Lung (tissue), 12 donors: Measurements from ENCODE around the gene ATP2B2. TPM values are rescaled to one million over a fixed set of nuclear protein-coding genes. Genes with fewer than 3 reads are reported as not detected.

ENCODE experiments used
- ATAC-seq: fragments of 200-7000 bp; cut with Tn5 transposase; one replicate; pipeline ENCODE4 v1.9.1; 2020; ENCODE audit warnings: moderate number of reproducible peaks; ENCODE audit not compliant: insufficient read depth, low FRiP score
- DNase-seq, 3 donors: peaks; one replicate each; pipeline ENCODE4 v3.0.0-alpha.2; 2013 to 2017
- H3K27ac ChIP-seq, 2 donors: one replicate each; pipeline ENCODE4 v1.5.1; 2013; ENCODE audit warnings: mild to moderate bottlenecking in 2 of 2, moderate library complexity in 2 of 2, control low read depth in 1 of 2, inconsistent platforms in 1 of 2, low read depth in 1 of 2, low read length in 1 of 2
- H3K27me3 ChIP-seq, 3 donors: one replicate each; pipeline ENCODE4 v1.5.1; 2013; ENCODE audit warnings: low read length in 2 of 3; ENCODE audit not compliant: control insufficient read depth in 3 of 3, insufficient read depth in 3 of 3
- H3K36me3 ChIP-seq, 4 donors: one replicate each; pipeline ENCODE4 v1.5.1; 2013; ENCODE audit warnings: low read length in 4 of 4, mild to moderate bottlenecking in 1 of 4, moderate library complexity in 1 of 4; ENCODE audit not compliant: control insufficient read depth in 4 of 4, insufficient read depth in 4 of 4
- H3K4me1 ChIP-seq, 5 donors: one replicate each; pipeline ENCODE4 v1.5.1; 2013; ENCODE audit warnings: low read length in 5 of 5, mild to moderate bottlenecking in 2 of 5, moderate library complexity in 1 of 5; ENCODE audit not compliant: control insufficient read depth in 5 of 5, insufficient read depth in 5 of 5
- H3K4me3 ChIP-seq: one replicate; pipeline ENCODE4 v1.5.1; 2013; ENCODE audit warnings: mild to moderate bottlenecking, control low read depth, moderate library complexity
- H3K9ac ChIP-seq, 2 donors: one replicate each; pipeline ENCODE4 v1.5.1; 2013; ENCODE audit warnings: low read length in 2 of 2, control low read depth in 1 of 2; ENCODE audit not compliant: insufficient read depth in 1 of 2
- H3K9me3 ChIP-seq, 4 donors: one replicate each; pipeline ENCODE4 v1.5.1; 2013; ENCODE audit warnings: low read length in 3 of 4, mild to moderate bottlenecking in 1 of 4, moderate library complexity in 1 of 4; ENCODE audit not compliant: control insufficient read depth in 4 of 4, insufficient read depth in 3 of 4
- CTCF ChIP-seq: IDR thresholded peaks from 2 replicates; pipeline ENCODE4 v1.5.1; 2012; ENCODE audit warnings: mild to moderate bottlenecking; ENCODE audit errors: control extremely low read depth, extremely low read depth
- WGBS, 2 donors: extraction: QIAGEN DNeasy Blood & Tissue Kit; methylation state at CpG; one replicate each; pipeline ENCODE4 v1.1.7; 2013; 5-methylcytosine and 5-hydroxymethylcytosine counted together
- polyA plus RNA-seq, 2 donors: library from polyadenylated mRNA; stranded (reverse); fragments of 200-250 nt; gene quantifications; one replicate each; pipeline ENCODE4 v1.2.1, GENCODE V29; 2013
- total RNA-seq, 2 donors: library from RNA; depleted of rRNA in 1 of 2; stranded (reverse); fragments of >200 nt in 1 of 2; gene quantifications; one replicate each; pipeline ENCODE4 v1.2.1, GENCODE V29; 2014 to 2021
- donor health status: control.
- donor health status: control.
- donor health status: Bipolar disorder and iron deficiency.
- donor health status: healthy.
- donor health status: DM: yes; HTN: yes; CAD: no.

Gene ATP2B2
- total and polyA plus RNA-seq, 4 donors = 0.06 TPM; not detected in 3

GRCh38 chr3:10432156-10432845 lies 73.1 kb downstream of the ATP2B2 start:
- H3K9ac ChIP-seq = no peak overlapping the region
- WGBS, 2 donors = 82 to 86% methylated on average over 16 of the region's 16 CpGs

GRCh38 chr3:10430805-10431204 lies 74.6 kb downstream of the ATP2B2 start:
- Histone ChIP-seq H3K27me3 (peaks cover 0 to 6% (median 0%) of the 10 kb centered on the region in 3 donors), H3K4me3 (no peak overlapping the region), H3K27ac (no peak overlapping the region), H3K9ac (no peak overlapping the region), H3K36me3 (no peaks in the 10 kb centered on the region), H3K4me1 (no peaks in the 10 kb centered on the region), H3K9me3 (peaks cover 0 to 2% (median 0%) of the 10 kb centered on the region in 4 donors)
- no peak for DNase-seq
- 91 to 95% methylated on average over 1 of the region's 1 CpG for WGBS, 2 donors
- no peak for TF ChIP-seq CTCF
- no peak for ATAC-seq

More at GRCh38 chr3:10432156-10432845, 73.1 kb downstream of the ATP2B2 start:
- Histone ChIP-seq H3K27ac (no peak overlapping the region), H3K9me3 (peaks cover 0 to 2% (median 0%) of the 10 kb centered on the region in 4 donors), H3K4me3 (no peak overlapping the region), H3K27me3 (peaks cover 0 to 6% (median 0%) of the 10 kb centered on the region in 3 donors), H3K4me1 (no peaks in the 10 kb centered on the region), H3K36me3 (no peaks in the 10 kb centered on the region)
- TF ChIP-seq CTCF = no peak
- DNase-seq (no peak), ATAC-seq (no peak)

GRCh38 chr3:10428406-10429091 lies 76.8 kb downstream of the ATP2B2 start:
- ATAC-seq (no peak), DNase-seq (no peak)
- H3K36me3 ChIP-seq = no peaks in the 10 kb centered on the region
- H3K9ac ChIP-seq = no peak overlapping the region
- 66 to 75% methylated on average over 12 of the region's 12 CpGs for WGBS, 2 donors
- H3K4me1 ChIP-seq = no peaks in the 10 kb centered on the region
- peaks cover 0 to 6% (median 0%) of the 10 kb centered on the region in 3 donors for H3K27me3 ChIP-seq
- H3K4me3 ChIP-seq = no peak overlapping the region
- no peaks in the 10 kb centered on the region for H3K9me3 ChIP-seq
- no peak overlapping the region for H3K27ac ChIP-seq
- no peak for TF ChIP-seq CTCF
